Measurements from ENCODE around the gene MRPS10. TPM values are rescaled to one million over a fixed set of nuclear protein-coding genes. Genes with fewer than 3 reads are reported as not detected.
"Not testable (repeated sequence)": the region's sequence is repeated elsewhere in the genome, so short reads cannot be mapped to it uniquely, and the experiment has no call there.

Gene MRPS10
- polyA plus RNA-seq, 1 donor: 37.3 TPM

- DNase-seq (ENCODE audit: low read depth): no peak
Measured at GRCh38 chr6:42210551-42210950, 7.1 kb downstream of the MRPS10 start.

GRCh38 chr6:42207559-42207958, 10.1 kb downstream of the MRPS10 start:
- not testable (repeated sequence) for DNase-seq (ENCODE audit: low read depth)

- DNase-seq (ENCODE audit: low read depth): no peak
Measured at GRCh38 chr6:42204768-42205282, 12.8 kb downstream of the MRPS10 start.

- DNase-seq (ENCODE audit: low read depth): no peak
Measured at GRCh38 chr6:42203183-42203582, 14.5 kb downstream of the MRPS10 start.

- DNase-seq (ENCODE audit: low read depth): not testable (repeated sequence)
Measured at GRCh38 chr6:42202131-42202915, 15.3 kb downstream of the MRPS10 start.

GRCh38 chr6:42201382-42201781, 16.3 kb downstream of the MRPS10 start:
- DNase-seq (ENCODE audit: low read depth): no peak

GRCh38 chr6:42200035-42200434, 17.6 kb downstream of the MRPS10 start:
- no peak for DNase-seq (ENCODE audit: low read depth)

- no peak for DNase-seq (ENCODE audit: low read depth)
Measured at GRCh38 chr6:42199106-42199981, 18.3 kb downstream of the MRPS10 start.

GRCh38 chr6:42197555-42198362, 19.9 kb downstream of the MRPS10 start:
- DNase-seq (ENCODE audit: low read depth): no peak

GRCh38 chr6:42195415-42195814, 22.2 kb downstream of the MRPS10 start:
- no peak for DNase-seq (ENCODE audit: low read depth)

GRCh38 chr6:42194056-42194455, 23.6 kb downstream of the MRPS10 start:
- DNase-seq (ENCODE audit: low read depth): no peak

- no peak for DNase-seq (ENCODE audit: low read depth)
Measured at GRCh38 chr6:42193491-42193894, 24.2 kb downstream of the MRPS10 start.

- not testable (repeated sequence) for DNase-seq (ENCODE audit: low read depth)
Measured at GRCh38 chr6:42192385-42192784, 25.3 kb downstream of the MRPS10 start.

- DNase-seq (ENCODE audit: low read depth): no peak
Measured at GRCh38 chr6:42190554-42191183, 27.0 kb downstream of the MRPS10 start.

GRCh38 chr6:42188406-42188805, 29.3 kb downstream of the MRPS10 start:
- no peak for DNase-seq (ENCODE audit: low read depth)

- DNase-seq (ENCODE audit: low read depth): no peak
Measured at GRCh38 chr6:42185597-42185996, 32.1 kb downstream of the MRPS10 start.

GRCh38 chr6:42184475-42184874, 33.2 kb downstream of the MRPS10 start:
- DNase-seq (ENCODE audit: low read depth): no peak

- DNase-seq (ENCODE audit: low read depth): no peak
Measured at GRCh38 chr6:42182101-42182500, 35.6 kb downstream of the MRPS10 start.

GRCh38 chr6:42179945-42180313, 37.7 kb downstream of the MRPS10 start:
- DNase-seq (ENCODE audit: low read depth): no peak

- no peak for DNase-seq (ENCODE audit: low read depth)
Measured at GRCh38 chr6:42179261-42179944, 38.3 kb downstream of the MRPS10 start.

Data from forelimb muscle (tissue), 1 donor.